Body of pancreas (tissue), 4 donors: ENCODE measurements around the gene NRXN2. TPM values are rescaled to one million over a fixed set of nuclear protein-coding genes. Genes with fewer than 3 reads are reported as not detected.

Experiments used
- ATAC-seq: fragments of 150-250 bp; one replicate; pipeline ENCODE4 v1.9.1; 2016
- DNase-seq, 4 donors: peaks; one replicate each; pipeline ENCODE4 v3.0.0-alpha.2; 2019
- H3K27ac ChIP-seq, 4 donors: fragments of 200-600 bp; sonication (generic); 1 replicate in 3 of 4; 2 replicates in 1 of 4; pipeline versions ENCODE4 v1.5.1 to v1.6.1; 2016 to 2019; ENCODE audit warnings: mild to moderate bottlenecking in 1 of 4, mixed read lengths in 1 of 4, moderate library complexity in 1 of 4
- H3K27me3 ChIP-seq, 2 donors: fragments of 200-600 bp; sonication (generic); one replicate each; pipeline ENCODE4 v1.6.0; 2016; ENCODE audit warnings: mild to moderate bottlenecking in 1 of 2
- H3K36me3 ChIP-seq, 2 donors: fragments of 200-600 bp; sonication (generic); replicated peaks in 1 of 2; 2 replicates each; pipeline ENCODE4 v1.5.1; 2016; ENCODE audit warnings: low read depth in 2 of 2; ENCODE audit not compliant: insufficient read depth in 1 of 2
- H3K4me1 ChIP-seq: fragments of 200-600 bp; sonication (generic); one replicate; pipeline ENCODE4 v1.6.0; 2016
- H3K4me3 ChIP-seq, 2 donors: fragments of 200-600 bp; sonication (generic); 1 replicate in 1 of 2; 2 replicates in 1 of 2; pipeline ENCODE4 v1.5.1; 2016 to 2019
- H3K9me3 ChIP-seq, 3 donors: fragments of 200-600 bp; sonication (generic); 1 replicate in 2 of 3; 2 replicates in 1 of 3; pipeline ENCODE4 v1.5.1; 2016
- POLR2A ChIP-seq, 3 donors: fragments of 450-650 bp; IDR thresholded peaks; one replicate each; pipeline ENCODE4 v1.6.1; 2016; ENCODE audit warnings: antibody characterized with exemption in 3 of 3, mild to moderate bottlenecking in 2 of 3
- WGBS, 2 donors: methylation state at CpG; one replicate each; pipeline ENCODE4 v1.1.5; 2017; 5-methylcytosine and 5-hydroxymethylcytosine counted together
- intact Hi-C: fragments of 100-400 bp; cut with DNase I; formaldehyde crosslinking; loops from one replicate; pipeline ENCODE4 v1.15.1; 2023
- total RNA-seq, 2 donors: library from RNA; depleted of rRNA; stranded (reverse); fragments of >200 nt; gene quantifications; one replicate each; pipeline ENCODE4 v1.1.0, GENCODE V29; 2016
- TF ChIP-seq, protein P1 (sequence below), 7 experiments: fragments of 450-650 bp in 4 of 7; fragments of 200-600 bp in 3 of 7; sonication (generic) in 3 of 7; IDR thresholded peaks; one replicate each; pipeline ENCODE4 v1.5.1; 2016 to 2019; ENCODE audit warnings: antibody characterized with exemption in 7 of 7

NRXN2 gene
- total RNA-seq, 2 donors from 2014 or later, result 1.3 to 4.9 TPM

DNA sequence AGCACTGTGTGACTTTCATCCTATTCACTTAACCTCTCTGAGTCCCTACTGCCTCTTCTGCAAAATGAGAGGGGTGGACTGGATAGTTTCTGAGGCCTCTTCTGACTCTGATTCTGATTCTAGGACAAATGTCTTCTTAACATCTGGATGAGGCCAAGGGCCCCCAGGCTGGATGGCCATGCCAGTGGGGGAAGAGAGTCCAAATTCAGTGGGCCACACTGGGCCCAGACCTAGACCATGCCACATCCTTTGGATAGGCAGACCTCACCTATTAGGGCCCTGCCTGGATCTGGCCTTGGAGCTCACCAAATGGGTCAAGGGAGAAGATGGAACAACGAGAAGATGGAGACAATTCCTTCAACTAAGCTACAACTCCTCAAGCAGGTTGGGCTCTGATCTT, 24.6 kb downstream of the NRXN2 start:
- Histone ChIP-seq H3K36me3 (no peaks in the 10 kb centered on the region), H3K4me1 (no peaks in the 10 kb centered on the region), H3K4me3 (no peak overlapping the region), H3K27me3 (no peaks in the 10 kb centered on the region), H3K27ac (no peak overlapping the region), H3K9me3 (no peaks in the 10 kb centered on the region)
- DNase-seq, result no peak
- intact Hi-C loops, result no loop called here
- ATAC-seq, result no peak
- 80% methylated on average over 1 of the region's 1 CpG for WGBS, 2 donors
- TF ChIP-seq, protein P1, sequence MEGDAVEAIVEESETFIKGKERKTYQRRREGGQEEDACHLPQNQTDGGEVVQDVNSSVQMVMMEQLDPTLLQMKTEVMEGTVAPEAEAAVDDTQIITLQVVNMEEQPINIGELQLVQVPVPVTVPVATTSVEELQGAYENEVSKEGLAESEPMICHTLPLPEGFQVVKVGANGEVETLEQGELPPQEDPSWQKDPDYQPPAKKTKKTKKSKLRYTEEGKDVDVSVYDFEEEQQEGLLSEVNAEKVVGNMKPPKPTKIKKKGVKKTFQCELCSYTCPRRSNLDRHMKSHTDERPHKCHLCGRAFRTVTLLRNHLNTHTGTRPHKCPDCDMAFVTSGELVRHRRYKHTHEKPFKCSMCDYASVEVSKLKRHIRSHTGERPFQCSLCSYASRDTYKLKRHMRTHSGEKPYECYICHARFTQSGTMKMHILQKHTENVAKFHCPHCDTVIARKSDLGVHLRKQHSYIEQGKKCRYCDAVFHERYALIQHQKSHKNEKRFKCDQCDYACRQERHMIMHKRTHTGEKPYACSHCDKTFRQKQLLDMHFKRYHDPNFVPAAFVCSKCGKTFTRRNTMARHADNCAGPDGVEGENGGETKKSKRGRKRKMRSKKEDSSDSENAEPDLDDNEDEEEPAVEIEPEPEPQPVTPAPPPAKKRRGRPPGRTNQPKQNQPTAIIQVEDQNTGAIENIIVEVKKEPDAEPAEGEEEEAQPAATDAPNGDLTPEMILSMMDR (IDR thresholded peaks at IDR 0.05), result no peak
- no peak for TF ChIP-seq POLR2A (IDR thresholded peaks at IDR 0.05)

DNA sequence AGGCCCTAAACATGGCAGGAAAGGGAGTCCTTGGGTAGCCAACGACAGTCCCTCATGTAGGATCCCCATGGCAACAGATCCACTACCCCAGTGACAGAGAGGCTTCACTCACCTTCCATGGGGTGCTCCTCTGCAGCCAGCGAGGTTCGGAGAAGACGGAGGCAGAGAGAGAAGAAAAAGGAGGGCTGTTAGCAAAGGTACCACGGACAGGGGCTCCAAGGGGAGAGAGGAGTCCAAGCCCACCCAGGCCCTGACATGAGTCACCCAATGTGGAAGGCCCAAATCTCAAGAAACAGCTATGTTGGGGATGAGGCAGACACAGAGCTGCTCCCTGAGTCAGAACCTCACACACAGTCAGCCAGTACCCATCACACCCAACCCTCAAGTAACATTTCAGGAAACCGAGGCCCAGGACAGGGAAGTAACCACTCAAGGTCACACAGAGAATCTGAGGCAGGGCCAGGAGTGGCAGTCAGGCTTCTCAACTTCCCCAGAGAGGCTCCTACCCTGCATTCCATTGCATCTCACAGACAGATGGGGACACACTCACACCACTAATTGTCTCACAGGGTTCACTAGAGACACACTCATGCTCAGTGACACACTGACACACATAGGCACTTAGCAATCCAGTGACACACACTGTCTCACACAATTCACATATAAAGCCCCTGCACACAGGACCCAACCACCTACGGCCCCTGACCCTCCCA, 25.2 kb downstream of the NRXN2 start:
- TF ChIP-seq, protein P1 (IDR thresholded peaks at IDR 0.05), result no peak
- TF ChIP-seq POLR2A (IDR thresholded peaks at IDR 0.05), result no peak
- Histone ChIP-seq H3K27ac (no peak overlapping the region), H3K36me3 (no peaks in the 10 kb centered on the region), H3K9me3 (no peaks in the 10 kb centered on the region), H3K27me3 (no peaks in the 10 kb centered on the region), H3K4me3 (no peak overlapping the region), H3K4me1 (no peaks in the 10 kb centered on the region)
- intact Hi-C loops, result no loop called here
- WGBS, 2 donors, result 55 to 64% methylated on average over 7 of the region's 7 CpGs
- DNase-seq (no peak), ATAC-seq (no peak)

DNA sequence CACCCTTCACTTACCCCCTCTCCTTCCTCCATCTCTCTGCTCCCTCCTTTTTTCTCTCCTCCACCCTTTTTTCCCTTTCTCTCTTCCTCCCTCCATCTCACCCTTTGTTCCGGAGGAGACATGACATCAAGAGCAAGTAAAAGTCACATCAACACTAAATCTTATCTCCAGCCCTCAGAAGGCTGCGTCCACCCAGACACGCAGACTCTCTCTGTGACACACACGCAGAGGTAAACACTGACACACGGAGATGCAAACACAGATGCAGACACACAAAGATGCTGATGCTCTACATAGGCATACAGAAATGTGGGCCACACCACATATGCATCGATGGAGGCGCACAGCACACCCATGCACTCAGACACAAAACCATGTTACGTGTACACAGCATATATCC, 27.0 kb downstream of the NRXN2 start:
- TF ChIP-seq, protein P1 (IDR thresholded peaks at IDR 0.05), result no peak
- no peak for TF ChIP-seq POLR2A (IDR thresholded peaks at IDR 0.05)
- no peaks in the 10 kb centered on the region for H3K27me3 ChIP-seq
- intact Hi-C loops, result no loop called here

DNA sequence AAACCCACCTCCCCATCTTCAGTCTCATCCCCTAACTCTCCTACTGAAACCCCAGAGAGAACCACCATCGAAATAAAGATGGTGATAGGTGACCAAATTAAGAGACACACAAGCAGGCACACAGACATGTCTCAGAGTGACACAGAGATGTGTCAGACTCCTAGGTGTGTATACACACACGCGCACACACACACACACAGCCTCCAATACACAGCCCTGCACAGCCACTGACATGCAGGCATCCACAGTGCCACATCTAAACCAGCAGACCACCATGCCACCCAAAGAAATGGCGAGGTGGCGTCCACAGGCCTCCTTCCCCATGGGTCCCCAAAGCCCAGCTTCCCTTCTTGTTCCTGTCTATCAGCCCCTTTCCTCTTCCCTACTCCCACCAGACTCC, 27.4 kb downstream of the NRXN2 start:
- TF ChIP-seq POLR2A (IDR thresholded peaks at IDR 0.05), result no peak
- TF ChIP-seq, protein P1 (IDR thresholded peaks at IDR 0.05), result no peak
- Histone ChIP-seq H3K36me3 (no peaks in the 10 kb centered on the region), H3K4me3 (no peak overlapping the region), H3K9me3 (no peaks in the 10 kb centered on the region), H3K27ac (no peak overlapping the region), H3K27me3 (no peaks in the 10 kb centered on the region), H3K4me1 (no peaks in the 10 kb centered on the region)
- intact Hi-C loops, result no loop called here
- DNase-seq (no peak), ATAC-seq (no peak)
- WGBS, 2 donors, result 87 to 92% methylated on average over 5 of the region's 5 CpGs

More for the DNA sequence above, 27.0 kb downstream of the NRXN2 start:
- Histone ChIP-seq H3K36me3 (no peaks in the 10 kb centered on the region), H3K4me3 (no peak overlapping the region), H3K9me3 (no peaks in the 10 kb centered on the region), H3K27ac (no peak overlapping the region), H3K4me1 (no peaks in the 10 kb centered on the region)
- ATAC-seq (no peak), DNase-seq (no peak)
- 74 to 76% methylated on average over 8 of the region's 8 CpGs for WGBS, 2 donors

DNA sequence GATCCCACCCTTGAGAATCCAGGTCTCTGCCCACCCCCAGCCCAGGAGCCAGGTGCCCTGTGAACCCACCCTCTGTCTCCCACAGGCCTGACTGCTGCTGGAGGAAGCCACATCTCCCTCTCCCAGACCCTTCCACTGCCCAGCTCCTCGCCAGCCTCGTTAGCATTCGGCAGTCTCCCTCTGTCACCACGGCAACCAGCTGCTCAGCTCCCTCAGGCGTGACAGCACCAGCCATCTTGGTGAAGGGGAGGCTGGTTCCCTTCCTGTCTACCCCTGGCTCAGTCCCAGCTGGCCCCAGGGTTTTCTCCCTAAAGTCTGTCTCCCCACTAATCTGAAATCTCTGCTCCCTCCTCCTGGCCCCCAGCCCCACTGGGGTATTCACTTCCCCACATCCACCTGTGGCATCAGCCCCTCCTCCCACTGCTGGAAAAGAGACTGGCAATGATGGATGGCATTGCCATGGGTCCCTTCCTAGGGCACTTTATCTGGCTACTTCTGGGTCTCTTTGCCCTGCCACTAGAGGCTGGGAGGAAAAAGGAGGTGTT, 28.1 kb downstream of the NRXN2 start:
- intact Hi-C loops, result no loop called here
- ATAC-seq (no peak), DNase-seq (no peak)
- H3K27me3 ChIP-seq, result no peaks in the 10 kb centered on the region
- no peaks in the 10 kb centered on the region for H3K4me1 ChIP-seq
- H3K9me3 ChIP-seq, result no peaks in the 10 kb centered on the region
- WGBS, 2 donors, result 27 to 50% methylated on average over 5 of the region's 5 CpGs
- no peak overlapping the region for H3K4me3 ChIP-seq
- no peaks in the 10 kb centered on the region for H3K36me3 ChIP-seq
- no peak overlapping the region for H3K27ac ChIP-seq
- TF ChIP-seq POLR2A (IDR thresholded peaks at IDR 0.05), result no peak
- TF ChIP-seq, protein P1 (IDR thresholded peaks at IDR 0.05), result no peak
